Measurements from ENCODE around the gene BRI3BP. TPM values are rescaled to one million over a fixed set of nuclear protein-coding genes. Genes with fewer than 3 reads are reported as not detected.
A peak's percentile ranks its signal among the peaks of the same experiment; 100 is the strongest.

Gene BRI3BP
- total and polyA plus RNA-seq, 9 of the 15 experiments (the other 6 are each of a cell fraction or from before 2014, with no cell fraction given): 12.3 to 25.0 (median 16.6) TPM

DNA sequence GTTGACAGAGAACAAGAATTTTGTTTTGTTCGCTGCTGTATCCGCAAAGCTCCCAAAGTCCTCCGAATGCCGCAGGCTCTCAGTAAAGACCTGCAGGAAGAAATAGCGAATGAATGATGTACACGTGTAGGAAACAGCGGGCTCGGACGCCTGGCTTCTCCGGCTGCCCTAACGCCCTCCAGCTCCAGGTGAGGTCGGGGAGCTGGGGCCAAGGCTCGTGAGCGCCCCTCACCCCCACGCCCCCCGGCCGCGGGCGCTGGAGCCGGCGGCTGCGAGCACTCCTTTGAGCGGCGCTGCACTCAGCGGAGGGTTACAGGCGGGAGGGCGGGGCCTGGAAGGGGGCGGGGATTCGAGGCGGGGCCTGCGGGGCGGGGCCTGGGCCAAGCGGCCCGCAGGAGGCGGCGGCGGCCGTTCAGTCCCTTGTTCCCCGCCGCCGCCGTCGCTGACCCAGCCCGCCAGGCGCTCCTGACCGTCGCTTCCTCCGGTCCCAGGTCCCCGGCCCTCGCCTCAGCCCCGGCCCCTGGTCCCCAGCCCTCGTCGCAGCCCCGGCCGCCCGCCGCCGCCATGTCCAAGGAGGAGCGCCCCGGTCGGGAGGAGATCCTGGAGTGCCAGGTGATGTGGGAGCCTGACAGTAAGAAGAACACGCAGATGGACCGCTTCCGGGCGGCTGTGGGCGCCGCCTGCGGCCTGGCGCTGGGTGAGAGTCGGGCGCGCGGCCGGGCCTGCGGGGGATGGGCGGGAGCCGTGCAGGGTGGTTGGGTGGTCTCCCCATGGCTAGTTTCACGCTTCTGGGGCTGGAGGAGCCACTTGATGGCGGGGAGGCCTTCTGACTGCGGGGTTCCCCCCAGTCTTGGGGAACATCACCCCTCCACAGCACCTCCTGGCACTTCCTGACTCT is 71.8 kb downstream of the BRI3BP start, which contains the start of gene AACS (continued):
- TF ChIP-seq RB1 (IDR thresholded peaks at IDR 0.05; ENCODE audit: low read depth) (peak; percentile 64), ZC3H4 (CRISPR knock-in tag; IDR thresholded peaks at IDR 0.05; ENCODE audit: borderline replicate concordance) (no peak), CEBPG (CRISPR knock-in tag; IDR thresholded peaks at IDR 0.05) (no peak), CEBPG (tag; conservative IDR thresholded peaks at IDR 0.05 in 1 of 2, IDR thresholded peaks at IDR 0.05 in 1 of 2) (no peak), OTX1 (CRISPR knock-in tag; IDR thresholded peaks at IDR 0.05) (no peak), RNF2 (IDR thresholded peaks at IDR 0.05) (no peak), POLR2B (IDR thresholded peaks at IDR 0.05; ENCODE audit: low read depth, partially characterized antibody) (no peak), SMAD3 (CRISPR knock-in tag; conservative IDR thresholded peaks at IDR 0.05) (no peak), ZNF707 (CRISPR knock-in tag; conservative IDR thresholded peaks at IDR 0.05) (no peak), TBP (optimal IDR thresholded peaks at IDR 0.05; ENCODE audit: low read depth, low read length) (peak; percentile 58), CSDE1 (IDR thresholded peaks at IDR 0.05) (no peak), CREB1 (IDR thresholded peaks at IDR 0.05) (no peak), CREB1 (CRISPR knock-in tag; IDR thresholded peaks at IDR 0.05) (0 out of 2 replicates have a peak, but pooled peaks have one; percentile 12), HDGF (IDR thresholded peaks at IDR 0.05) (no peak)
- TF ChIP-seq, protein P1, sequence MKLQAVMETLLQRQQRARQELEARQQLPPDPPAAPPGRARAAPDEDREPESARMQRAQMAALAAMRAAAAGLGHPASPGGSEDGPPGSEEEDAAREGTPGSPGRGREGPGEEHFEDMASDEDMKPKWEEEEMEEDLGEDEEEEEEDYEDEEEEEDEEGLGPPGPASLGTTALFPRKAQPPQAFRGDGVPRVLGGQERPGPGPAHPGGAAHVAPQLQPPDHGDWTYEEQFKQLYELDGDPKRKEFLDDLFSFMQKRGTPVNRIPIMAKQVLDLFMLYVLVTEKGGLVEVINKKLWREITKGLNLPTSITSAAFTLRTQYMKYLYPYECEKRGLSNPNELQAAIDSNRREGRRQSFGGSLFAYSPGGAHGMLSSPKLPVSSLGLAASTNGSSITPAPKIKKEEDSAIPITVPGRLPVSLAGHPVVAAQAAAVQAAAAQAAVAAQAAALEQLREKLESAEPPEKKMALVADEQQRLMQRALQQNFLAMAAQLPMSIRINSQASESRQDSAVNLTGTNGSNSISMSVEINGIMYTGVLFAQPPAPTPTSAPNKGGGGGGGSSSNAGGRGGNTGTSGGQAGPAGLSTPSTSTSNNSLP (IDR thresholded peaks at IDR 0.05; ENCODE audit: borderline replicate concordance, low read depth, low read length): no peak
- TF ChIP-seq, protein P2, sequence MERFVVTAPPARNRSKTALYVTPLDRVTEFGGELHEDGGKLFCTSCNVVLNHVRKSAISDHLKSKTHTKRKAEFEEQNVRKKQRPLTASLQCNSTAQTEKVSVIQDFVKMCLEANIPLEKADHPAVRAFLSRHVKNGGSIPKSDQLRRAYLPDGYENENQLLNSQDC (CRISPR knock-in tag; IDR thresholded peaks at IDR 0.05): no peak
- TF ChIP-seq, protein P3, sequence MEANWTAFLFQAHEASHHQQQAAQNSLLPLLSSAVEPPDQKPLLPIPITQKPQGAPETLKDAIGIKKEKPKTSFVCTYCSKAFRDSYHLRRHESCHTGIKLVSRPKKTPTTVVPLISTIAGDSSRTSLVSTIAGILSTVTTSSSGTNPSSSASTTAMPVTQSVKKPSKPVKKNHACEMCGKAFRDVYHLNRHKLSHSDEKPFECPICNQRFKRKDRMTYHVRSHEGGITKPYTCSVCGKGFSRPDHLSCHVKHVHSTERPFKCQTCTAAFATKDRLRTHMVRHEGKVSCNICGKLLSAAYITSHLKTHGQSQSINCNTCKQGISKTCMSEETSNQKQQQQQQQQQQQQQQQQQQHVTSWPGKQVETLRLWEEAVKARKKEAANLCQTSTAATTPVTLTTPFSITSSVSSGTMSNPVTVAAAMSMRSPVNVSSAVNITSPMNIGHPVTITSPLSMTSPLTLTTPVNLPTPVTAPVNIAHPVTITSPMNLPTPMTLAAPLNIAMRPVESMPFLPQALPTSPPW (CRISPR knock-in tag; IDR thresholded peaks at IDR 0.05): peak; percentile 46
- TF ChIP-seq, protein P4, sequence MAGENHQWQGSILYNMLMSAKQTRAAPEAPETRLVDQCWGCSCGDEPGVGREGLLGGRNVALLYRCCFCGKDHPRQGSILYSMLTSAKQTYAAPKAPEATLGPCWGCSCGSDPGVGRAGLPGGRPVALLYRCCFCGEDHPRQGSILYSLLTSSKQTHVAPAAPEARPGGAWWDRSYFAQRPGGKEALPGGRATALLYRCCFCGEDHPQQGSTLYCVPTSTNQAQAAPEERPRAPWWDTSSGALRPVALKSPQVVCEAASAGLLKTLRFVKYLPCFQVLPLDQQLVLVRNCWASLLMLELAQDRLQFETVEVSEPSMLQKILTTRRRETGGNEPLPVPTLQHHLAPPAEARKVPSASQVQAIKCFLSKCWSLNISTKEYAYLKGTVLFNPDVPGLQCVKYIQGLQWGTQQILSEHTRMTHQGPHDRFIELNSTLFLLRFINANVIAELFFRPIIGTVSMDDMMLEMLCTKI (IDR thresholded peaks at IDR 0.05; ENCODE audit: partially characterized antibody): no peak
- TF ChIP-seq, protein P5, sequence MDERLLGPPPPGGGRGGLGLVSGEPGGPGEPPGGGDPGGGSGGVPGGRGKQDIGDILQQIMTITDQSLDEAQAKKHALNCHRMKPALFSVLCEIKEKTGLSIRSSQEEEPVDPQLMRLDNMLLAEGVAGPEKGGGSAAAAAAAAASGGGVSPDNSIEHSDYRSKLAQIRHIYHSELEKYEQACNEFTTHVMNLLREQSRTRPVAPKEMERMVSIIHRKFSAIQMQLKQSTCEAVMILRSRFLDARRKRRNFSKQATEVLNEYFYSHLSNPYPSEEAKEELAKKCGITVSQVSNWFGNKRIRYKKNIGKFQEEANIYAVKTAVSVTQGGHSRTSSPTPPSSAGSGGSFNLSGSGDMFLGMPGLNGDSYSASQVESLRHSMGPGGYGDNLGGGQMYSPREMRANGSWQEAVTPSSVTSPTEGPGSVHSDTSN (CRISPR knock-in tag; IDR thresholded peaks at IDR 0.05; ENCODE audit: low read depth): no peak
- TF ChIP-seq, protein P5 (tag; conservative IDR thresholded peaks at IDR 0.05; ENCODE audit: low read depth): no peak
